NCI-H1092 treated with DMSO at 0.1 percent for 48 hours (cell line): ENCODE measurements around the gene NOL9.
"Not testable (repeated sequence)": the region's sequence is repeated elsewhere in the genome, so short reads cannot be mapped to it uniquely, and the experiment has no call there.

ENCODE experiments used
- DNase-seq: peaks from one replicate; lab custom pipeline; 2025; lab: John Stamatoyannopoulos, UW

Gene NOL9

DNA sequence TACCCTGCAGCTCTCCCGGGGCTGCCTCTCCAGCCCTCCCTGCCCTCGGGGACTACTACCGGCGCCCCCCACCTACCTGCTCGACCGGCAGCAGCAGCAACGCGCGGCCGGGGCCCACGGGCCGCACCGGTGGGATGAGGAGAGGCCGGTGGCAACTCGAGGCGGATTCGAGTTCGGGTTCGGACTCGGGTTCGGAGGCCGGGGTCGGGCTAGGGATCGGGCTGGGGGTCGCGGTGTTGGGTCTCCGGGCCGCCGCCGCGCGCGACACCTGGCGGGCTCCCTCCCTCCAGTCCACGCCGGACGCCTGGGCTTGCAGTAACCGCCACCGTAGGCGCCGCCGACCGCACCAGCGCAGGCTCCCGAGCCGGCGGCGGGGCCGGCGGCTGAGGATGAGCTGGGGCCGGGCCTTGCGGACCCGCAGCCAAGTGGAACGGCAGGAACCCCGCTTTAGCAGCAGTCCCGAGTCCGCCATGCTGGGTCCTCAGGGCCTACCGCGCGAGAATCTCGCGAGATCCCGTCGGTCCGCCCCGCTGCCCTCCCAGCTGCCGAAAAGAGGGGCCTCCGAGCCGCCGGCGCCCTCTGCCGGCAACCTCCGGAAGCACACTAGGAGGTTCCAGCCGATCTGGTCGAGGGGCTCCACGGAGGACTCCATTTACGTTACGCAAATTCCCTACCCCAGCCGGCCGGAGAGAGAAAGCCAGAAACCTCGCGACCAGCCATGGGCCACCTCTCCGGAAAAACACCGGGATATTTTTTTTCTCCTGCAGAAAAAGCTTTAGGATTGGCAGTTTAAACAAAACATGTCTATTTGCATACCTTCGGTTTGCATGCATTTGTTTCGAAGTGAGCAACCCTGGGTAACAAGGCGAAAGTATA, at the start of gene NOL9:
NOL9 (minus strand) TSS at position 483 of the 876 bp plus-strand sequence; CDS start at position 472, 11 bp downstream.
- peak; percentile 99 for DNase-seq

DNA sequence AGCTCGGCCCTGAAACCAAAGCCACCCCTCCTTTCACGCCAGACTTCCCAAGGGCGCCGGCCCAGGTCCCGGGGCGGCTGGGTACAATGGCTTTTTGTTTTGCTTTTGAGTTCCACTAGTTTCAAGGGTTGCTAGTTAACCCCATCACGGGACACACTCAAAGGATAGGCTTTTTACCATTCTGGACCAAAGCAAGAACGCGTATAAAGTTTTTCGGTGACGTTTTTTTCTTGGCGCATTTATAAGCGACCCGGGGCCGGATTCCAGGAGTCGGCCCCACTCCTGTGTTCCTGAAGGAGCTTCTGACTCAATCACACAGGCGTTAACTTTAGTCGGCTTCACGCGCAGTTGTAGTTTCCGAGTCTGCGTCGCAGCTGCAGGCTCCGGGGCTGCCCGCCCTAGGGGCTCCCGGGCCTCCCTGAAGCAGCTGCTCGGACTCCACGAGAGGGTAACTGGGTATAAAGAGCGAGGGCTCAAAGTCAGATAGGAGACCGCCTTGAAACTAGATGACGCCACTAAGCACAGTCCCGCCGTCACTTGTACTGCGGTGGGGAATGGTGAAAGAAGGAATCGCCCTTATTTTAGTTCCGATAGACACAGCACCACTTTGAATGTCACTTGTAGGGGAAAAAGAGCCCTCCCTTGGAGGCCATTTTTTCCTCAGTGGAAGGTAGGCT, 49.1 kb upstream of the NOL9 start:
- no peak for DNase-seq

DNA sequence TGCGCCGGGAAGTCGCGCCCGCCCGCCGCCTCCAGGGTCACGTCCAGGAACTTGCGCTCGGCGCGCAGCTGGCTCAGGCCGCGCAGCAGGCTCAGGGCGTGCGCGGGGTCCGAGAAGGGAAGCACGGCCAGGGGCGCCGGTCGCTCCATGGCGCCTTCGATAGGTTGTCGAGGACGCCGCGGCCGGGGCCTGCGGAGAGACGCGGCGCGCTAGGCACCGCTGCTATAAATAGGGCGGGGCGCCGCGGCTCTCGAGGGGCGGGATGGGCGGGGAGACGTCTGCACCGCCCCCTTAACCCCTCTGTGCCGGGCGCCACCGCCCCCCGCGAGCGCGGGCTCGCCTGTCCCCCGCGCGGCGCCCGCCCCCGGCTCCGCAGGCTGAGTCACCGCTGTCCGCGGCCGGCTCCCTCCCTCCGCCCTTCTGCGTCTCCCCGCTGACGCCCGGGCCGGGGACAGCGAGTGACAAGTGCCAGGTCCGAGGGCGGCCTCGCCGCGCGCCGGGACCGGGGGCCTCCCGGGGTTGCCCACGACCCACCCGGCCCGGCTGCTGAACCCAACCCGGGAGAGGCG, 48.4 kb upstream of the NOL9 start, which contains the start of gene KLHL21:
KLHL21 (minus strand) TSS at position 201 of the 569 bp plus-strand sequence; CDS start at position 149, 52 bp downstream.
- DNase-seq: peak; percentile 90

DNA sequence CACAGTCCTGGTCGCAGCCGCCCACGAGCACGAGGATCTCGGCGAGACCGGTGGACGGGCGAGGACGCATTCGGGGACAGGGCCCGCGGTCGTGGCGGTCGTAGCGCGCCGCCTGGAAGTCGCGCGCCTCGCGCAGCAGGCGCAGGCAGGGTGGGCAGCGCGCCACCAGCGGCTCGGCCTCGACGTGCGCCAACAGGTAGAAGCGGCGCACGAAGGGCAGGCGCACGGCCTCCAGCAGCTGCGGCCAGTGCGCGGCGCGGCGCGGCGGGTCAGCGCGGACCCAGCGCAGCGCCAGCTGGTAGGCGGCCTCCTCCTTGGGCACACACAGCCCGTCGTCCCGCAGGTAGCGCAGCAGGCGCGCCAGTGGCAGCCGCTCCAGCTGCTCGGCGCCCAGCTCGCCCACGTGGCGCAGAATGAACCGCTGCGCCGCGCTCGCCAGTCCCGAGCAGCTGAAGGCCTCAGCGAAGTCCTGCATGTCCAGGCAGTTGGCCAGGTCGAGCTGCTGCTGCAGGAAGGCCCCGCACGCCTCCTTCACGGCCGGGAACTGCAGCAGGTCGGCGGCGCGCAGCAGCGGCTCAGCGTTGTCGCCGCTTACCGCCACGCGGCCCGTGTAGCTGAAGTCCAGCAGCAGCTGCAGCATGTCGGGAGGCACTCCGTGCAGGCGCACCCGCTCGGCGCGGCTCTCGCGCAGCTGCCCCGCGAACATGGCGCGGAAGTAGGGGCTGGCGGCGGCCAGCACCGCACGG, 47.8 kb upstream of the NOL9 start:
- DNase-seq: peak; percentile 90

DNA sequence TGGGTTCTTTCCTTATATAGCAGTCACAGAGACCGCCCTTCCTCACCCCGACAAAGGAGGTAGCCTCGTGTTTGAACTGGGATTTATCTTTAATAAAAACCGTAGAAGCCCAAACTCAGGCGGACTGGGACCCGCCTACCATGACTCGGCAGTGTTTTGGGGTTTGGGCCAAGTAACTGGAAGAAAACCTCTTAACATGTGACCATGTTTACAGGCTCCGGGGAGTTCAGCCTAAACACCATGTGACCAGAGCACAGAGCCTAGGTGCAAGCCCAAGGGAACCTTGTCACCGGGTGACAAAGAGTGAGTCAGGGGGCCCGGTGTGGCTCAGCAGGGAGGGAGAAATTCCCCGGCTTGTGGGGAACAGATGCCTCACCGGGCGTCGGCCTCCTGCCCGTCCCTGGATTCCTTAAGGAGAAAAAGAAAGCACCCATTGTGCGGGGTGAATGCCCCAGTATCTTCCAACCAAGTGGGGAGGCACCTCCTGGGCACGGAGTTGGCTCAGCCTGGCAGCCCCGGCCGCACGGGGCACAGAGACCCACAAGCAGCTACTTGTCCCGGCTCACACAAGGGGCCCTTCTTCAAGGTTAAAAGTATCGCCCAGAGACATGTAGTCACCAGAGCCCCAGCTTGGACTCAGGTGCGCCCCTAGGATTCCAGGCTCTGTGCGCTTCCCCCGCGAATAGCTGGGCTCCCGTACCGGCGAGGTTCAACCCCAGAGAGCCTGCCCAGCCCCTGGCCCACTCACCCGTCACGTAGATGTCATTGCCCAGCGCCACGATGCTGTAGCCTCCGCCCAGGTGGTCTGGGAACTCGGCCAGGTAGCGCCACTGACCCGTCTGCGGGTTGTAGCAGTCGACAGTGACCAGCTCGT, 47.0 kb upstream of the NOL9 start:
- DNase-seq: peak; percentile 76

DNA sequence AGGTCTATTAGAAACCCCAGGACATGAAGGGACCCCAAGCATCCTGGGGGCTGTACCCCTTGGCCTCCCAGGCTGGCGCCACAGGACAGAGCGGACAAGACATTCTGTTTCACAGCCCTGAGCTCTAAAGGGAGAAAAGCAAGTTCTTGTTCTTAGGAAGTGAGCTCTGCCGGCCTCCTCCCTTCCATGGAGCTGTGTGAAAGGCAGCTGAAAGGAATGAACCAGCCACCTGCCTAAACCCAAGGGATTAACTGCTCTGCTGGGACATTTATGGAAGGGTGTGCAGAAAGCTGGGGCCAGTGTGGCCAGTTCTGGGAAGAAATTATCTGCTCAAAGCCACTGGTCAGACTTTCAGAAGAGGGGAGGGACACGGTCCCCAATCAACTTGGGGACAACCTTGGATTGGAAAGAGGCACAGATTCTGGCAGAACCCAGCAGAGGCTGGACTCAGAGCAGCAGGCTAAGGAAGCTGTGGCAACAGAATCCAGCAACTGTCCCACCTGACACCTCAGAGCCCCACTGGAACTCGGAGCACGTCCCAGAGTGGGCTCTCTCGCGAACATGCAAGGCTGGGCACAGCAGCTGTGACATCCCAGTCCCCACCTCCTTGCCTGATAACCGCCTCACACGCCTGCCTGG, 46.2 kb upstream of the NOL9 start:
- DNase-seq: no peak

DNA sequence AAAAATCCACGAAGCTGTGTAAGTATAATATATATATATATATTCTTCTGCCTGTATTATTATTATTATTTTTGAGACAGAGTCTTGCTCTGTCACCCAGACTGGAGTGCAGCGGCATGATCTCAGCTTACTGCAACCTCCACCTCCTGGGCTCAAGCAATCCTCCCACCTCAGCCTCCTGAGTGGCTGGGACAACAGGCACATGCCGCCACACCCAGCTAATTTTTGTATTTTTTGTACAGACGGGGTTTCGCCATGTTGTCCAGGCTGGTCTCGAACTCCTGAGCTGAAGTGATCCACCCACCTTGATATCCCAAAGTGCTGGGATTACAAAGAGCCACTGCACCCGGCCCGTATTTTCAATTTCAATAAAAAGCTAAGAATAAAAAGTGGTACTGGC, 45.7 kb upstream of the NOL9 start:
- not testable (repeated sequence) for DNase-seq

DNA sequence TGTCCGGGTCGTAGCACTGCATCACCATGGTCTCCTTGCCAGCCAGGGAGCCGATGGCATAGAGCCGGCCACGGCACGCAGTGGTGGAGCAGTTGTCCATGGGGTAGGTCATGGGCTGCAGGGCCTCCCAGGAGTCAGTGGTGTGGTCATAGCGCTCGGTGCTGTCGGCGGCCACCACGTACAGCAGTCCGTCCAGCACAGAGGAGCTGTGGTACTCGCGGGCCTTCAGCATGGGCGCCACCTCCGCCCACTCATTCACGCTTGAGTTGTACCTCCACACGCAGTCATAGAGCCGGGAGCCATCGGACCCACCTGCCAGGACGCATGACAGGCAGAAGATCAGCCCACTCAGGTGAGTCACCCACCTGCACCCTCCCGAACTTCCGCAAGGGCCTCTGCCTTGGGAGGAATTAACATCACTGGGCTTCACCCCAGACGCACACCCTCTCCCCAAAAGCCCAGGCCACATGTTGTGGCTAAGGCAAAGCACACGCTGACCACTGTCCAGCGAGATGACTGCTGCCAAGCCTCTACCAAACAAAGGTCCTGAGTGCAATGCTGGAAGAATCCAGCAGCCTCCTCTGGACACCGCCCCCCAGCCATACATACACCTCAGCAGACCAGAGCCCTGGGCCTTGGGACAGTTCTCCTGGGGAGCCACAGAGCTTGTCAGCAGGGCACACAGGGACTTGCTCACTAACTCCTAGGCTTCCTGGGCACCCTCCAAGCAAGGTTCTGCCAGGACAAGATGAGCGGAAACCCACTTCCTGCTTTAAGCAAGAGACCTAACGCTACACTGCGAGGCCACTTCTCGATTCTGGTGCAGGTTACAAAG, 45.0 kb upstream of the NOL9 start:
- DNase-seq: no peak

DNA sequence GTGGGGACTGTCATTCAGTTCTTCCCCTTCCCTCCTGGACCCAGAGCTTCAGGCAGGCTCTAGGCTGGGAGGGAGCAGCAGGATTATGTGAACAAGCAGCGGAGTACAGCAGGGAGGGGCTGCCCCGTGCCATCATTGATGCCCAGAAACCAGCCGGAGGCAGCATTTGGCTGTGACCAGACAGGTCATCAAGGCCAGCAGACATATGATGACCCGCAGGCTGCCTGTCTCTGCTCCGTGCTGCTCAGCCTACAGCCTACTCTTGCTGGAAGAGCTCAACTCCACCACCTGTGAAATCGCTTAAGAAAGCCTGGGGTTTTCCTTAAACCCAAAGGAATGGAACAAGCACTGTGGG, 43.4 kb upstream of the NOL9 start:
- DNase-seq: no peak

DNA sequence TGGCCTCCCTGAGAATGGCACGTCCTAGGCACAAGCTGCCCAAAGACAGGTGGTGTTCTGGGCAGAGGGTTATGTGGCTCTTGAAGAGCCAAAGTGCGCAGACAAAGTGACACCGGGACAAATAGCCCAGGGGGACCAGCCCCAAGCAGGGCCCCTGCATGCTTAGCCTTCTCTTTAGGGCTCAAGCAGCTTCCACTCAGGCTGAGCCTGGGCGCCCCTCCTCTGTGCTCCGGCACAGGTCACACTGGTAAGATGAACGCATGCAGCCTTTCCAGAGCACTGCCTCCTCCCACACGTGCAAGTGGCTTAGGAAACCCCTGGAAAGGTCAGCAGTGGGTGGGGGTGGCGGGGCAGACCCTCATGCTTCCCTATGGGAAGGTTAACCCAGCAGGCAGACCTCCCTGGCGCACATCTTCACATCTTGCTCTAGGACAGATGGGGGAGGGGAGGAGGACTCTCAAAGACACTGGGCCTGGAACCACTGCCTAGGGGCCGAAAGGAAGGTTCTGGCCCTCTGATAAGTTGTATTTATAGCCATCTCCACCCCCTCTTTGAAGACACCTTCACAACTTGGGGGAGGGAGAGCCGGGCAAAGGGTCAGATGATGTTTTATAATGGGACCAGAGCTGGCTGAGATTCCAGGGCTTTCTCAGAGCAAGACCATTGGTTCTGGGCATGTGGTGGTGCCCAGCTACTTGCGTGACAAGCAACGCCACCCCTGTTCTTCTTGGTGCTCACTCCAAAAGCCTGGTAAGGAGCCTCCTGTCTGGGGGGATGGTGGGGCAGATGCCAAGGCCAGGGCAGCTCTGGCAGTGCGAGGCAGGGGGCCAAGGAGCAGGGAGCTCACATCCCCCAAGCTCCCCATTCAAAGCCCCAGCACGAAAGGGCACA, 42.8 kb upstream of the NOL9 start:
- no peak for DNase-seq

DNA sequence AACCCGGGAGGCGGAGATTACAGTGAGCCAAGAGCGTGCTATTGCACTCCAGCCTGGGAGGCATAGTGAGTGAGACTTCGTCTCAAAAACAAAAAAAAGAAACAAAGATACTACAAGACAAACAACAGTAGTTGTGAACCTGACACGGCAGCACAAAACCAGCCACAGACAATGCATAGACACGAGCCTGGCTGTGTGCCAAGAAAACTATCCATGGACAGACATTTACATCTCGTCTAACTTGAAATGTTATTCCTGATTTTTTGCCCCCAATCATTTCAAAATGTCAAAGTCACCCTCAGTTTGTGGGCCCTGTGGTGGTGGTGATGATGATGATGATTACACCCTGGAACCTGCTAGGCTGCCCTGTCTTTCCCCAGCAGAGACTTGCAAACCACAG, 42.0 kb upstream of the NOL9 start:
- DNase-seq: no peak

DNA sequence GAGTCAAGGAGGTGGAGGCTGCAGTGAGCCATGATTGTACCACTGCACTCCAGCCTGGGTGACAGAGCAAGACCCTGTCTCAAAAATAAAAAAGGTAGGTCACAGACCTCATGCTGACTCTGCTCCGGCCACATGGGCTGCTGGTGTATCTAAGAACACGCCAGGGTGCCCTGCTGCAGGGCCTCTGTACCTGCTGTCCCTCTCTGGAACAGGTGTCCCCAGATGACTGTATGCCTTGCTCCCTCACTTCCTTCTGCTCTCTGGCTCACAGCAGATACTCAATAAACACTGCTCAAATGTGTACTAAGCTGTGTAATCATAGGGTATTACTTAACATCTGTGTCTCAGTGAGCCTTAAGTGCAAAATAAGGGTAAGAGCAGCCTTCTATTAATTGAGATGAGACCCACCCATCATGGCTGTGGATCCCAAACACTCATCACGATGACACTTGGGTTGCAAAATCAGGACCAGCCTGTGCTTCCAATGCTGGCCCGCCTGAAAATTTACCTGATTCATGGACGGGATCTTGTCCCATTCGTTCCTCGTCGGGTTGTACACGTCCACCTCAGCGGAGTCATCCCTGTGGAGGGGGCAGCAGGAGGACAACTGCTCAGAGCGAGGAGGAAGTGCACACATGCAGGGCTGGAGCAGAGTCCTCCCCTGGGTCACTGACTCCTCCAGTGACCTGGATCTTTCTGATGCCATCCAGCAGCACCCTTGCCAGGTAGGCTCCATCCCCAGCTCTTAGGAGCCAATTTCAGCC, 40.8 kb upstream of the NOL9 start:
- DNase-seq: no peak

DNA sequence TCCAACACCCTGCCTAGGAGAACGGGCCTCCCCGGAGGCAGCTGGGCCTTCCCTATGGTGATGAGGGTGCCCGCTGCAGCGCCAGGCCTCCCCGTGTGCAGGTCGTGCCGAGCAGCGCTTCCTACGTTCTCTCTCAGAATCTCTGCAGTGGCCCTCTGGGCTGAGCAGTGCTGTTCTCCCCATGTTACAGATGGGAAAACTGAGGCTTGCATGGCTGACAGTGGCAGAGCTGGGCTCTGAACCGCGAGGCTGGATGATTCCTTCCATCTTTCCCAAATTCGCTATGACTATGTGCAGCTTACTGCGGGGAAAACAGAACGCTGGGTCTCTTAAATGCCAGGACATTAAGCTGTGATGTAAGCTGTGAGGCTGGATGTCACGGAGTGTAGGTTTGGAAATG, 39.5 kb upstream of the NOL9 start:
- DNase-seq: no peak

DNA sequence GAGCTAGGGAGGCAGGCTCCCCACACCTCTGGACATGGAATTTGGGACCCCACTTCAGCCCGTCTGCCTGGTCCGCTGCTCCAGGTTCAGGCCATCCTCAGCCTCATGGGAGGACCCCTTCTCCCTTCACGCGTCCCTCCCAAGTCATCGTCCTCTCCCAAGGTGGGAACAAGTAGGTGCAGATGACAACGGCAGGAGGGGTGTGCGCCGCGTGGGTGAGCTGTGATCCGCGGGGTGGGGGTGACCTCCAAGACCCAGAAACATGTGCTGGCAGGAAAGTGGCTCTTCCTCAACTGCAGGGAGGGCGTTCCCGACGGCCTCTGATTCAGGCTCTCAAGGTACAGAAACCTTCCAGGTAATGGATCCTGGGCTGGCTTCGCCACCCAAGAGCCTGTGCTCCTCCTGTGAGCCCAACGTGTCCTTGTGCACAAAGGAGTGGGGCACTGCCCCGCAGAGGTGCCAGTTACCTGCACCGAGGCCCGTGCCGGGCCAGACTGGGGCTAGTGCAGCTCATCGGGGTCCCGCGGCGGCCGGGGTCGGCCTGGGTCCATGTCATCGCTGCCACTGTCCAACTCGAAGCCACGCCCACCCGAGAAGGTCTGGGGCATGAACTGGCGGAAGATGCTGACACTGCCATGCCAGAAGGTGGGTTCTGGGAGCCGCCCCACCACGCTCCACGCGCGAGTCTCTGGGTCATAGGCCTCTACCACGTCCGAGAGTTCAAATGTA, 38.7 kb upstream of the NOL9 start:
- DNase-seq: no peak

DNA sequence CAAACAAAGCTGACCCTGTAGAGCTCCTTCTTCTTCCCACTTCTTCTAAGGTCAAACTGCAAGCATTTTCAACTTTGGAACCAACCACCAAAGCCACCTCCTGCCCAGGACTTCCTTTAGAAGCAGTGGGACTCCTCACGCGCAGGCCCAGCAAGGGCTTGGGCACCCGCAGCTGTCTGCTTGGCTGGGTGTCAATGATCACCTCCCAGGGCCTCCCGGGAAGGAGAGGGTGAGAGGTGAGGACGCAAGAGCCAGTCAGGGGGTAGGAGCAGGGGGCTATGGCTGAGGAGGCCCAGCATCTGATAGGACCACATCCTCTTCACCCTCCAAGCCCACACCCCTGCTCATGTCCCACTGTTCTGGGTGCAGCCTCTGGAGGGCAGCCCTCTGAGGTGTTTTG, 38.1 kb upstream of the NOL9 start:
- DNase-seq: no peak

DNA sequence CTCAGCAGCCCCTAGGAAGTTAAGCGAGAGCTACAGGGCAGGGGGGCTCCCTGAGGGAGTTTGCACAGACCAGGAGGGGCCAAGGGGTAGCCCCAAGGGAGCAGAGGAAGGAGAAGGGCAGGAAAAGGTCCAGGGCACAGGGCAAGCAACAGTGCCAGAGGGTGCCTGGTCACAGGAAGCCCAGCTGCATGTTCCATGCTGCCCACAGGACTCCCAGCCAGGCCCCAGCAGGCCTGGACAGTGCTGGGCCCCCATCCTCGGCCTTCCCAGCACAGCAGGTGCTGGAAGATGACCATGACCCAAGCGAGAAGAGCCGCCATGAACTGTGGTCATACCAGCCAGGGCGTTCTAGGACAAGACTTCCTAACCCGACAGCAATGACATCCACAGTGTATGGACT, 37.3 kb upstream of the NOL9 start:
- no peak for DNase-seq

DNA sequence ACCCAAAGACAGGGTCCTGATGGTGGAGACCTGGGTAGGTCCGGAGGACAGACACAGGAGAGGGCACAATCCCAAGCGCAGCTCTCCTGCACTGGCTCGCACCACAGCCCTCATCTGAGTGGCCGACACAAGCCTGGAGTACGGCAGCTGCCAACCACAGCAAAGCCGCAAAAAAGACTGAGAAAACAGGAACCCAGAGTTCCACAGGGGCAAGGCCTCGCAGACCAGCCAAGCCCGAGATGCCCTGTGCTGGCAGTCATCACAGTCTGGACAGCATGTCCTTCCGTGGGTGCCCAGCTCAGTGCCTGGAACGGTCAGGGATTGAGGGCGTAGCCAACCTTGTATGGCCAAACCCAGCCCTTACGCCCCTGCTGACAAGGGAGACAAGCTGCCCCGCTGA, 36.9 kb upstream of the NOL9 start:
- no peak for DNase-seq
